ENCODE results near the gene ADTRP.

Gene ADTRP

GRCh38 chr6:11766589-11767450 is 11.8 kb downstream of the ADTRP start:
- TF ChIP-seq BACH2 (CRISPR knock-in tag; IDR thresholded peaks at IDR 0.05; ENCODE audit: borderline replicate concordance) (no peak), SNAI2 (CRISPR knock-in tag; IDR thresholded peaks at IDR 0.05) (peak; percentile 51; the same call in 1 of the 2 replicates), RARB (CRISPR knock-in tag; IDR thresholded peaks at IDR 0.05) (no peak), CSDC2 (CRISPR knock-in tag; IDR thresholded peaks at IDR 0.05) (no peak), ISL1 (CRISPR knock-in tag; IDR thresholded peaks at IDR 0.05) (peak; percentile 79)
- TF ChIP-seq, protein P1, sequence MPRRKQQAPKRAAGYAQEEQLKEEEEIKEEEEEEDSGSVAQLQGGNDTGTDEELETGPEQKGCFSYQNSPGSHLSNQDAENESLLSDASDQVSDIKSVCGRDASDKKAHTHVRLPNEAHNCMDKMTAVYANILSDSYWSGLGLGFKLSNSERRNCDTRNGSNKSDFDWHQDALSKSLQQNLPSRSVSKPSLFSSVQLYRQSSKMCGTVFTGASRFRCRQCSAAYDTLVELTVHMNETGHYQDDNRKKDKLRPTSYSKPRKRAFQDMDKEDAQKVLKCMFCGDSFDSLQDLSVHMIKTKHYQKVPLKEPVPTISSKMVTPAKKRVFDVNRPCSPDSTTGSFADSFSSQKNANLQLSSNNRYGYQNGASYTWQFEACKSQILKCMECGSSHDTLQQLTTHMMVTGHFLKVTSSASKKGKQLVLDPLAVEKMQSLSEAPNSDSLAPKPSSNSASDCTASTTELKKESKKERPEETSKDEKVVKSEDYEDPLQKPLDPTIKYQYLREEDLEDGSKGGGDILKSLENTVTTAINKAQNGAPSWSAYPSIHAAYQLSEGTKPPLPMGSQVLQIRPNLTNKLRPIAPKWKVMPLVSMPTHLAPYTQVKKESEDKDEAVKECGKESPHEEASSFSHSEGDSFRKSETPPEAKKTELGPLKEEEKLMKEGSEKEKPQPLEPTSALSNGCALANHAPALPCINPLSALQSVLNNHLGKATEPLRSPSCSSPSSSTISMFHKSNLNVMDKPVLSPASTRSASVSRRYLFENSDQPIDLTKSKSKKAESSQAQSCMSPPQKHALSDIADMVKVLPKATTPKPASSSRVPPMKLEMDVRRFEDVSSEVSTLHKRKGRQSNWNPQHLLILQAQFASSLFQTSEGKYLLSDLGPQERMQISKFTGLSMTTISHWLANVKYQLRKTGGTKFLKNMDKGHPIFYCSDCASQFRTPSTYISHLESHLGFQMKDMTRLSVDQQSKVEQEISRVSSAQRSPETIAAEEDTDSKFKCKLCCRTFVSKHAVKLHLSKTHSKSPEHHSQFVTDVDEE (CRISPR knock-in tag; IDR thresholded peaks at IDR 0.05), result no peak
- peak; percentile 86 for ATAC-seq

- TF ChIP-seq BACH2 (CRISPR knock-in tag; IDR thresholded peaks at IDR 0.05; ENCODE audit: borderline replicate concordance), result no peak
- TF ChIP-seq ZC3H10 (CRISPR knock-in tag; IDR thresholded peaks at IDR 0.05), result no peak
- no peak for TF ChIP-seq RARB (CRISPR knock-in tag; IDR thresholded peaks at IDR 0.05)
- TF ChIP-seq ARNTL (CRISPR knock-in tag; IDR thresholded peaks at IDR 0.05; ENCODE audit: borderline replicate concordance, low read depth), result no peak
- no peak for TF ChIP-seq CSDC2 (CRISPR knock-in tag; IDR thresholded peaks at IDR 0.05)
- no peak for TF ChIP-seq ZFP30 (CRISPR knock-in tag; IDR thresholded peaks at IDR 0.05)
- no peak for TF ChIP-seq ESRRG (CRISPR knock-in tag; IDR thresholded peaks at IDR 0.05)
- TF ChIP-seq, protein P1 (CRISPR knock-in tag; IDR thresholded peaks at IDR 0.05), result no peak
- no peak for TF ChIP-seq GLIS3 (CRISPR knock-in tag; IDR thresholded peaks at IDR 0.05)
- no peak for TF ChIP-seq PATZ1 (CRISPR knock-in tag; IDR thresholded peaks at IDR 0.05; ENCODE audit: borderline replicate concordance)
- TF ChIP-seq ZNF70 (CRISPR knock-in tag; IDR thresholded peaks at IDR 0.05), result no peak
- TF ChIP-seq PPARA (CRISPR knock-in tag; IDR thresholded peaks at IDR 0.05; ENCODE audit: borderline replicate concordance), result no peak
- TF ChIP-seq TOX (CRISPR knock-in tag; IDR thresholded peaks at IDR 0.05; ENCODE audit: borderline replicate concordance), result no peak
- peak; percentile 46 for ATAC-seq
These were observed 12.6 kb downstream of the ADTRP start for GRCh38 chr6:11766043-11766442.

DNA sequence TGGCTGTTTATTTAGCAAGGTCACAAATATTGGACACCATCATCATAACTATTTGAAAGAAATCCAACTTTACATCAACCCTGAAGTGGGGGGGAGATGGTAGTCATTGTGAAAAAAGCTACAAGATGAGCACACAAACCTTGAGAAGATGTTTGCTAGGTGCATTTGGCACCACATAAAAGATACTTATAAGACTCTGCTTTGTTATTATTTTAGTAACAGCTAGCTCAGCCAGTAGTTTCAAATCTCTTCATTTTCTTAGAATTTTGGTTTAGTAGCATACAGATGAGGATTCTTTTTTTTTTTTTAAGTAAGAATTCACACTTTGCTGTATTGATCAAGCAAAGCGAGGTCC is 14.4 kb downstream of the ADTRP start:
- no peak for ATAC-seq
- TF ChIP-seq ZFP30 (CRISPR knock-in tag; IDR thresholded peaks at IDR 0.05) (no peak), TCF4 (CRISPR knock-in tag; IDR thresholded peaks at IDR 0.05; ENCODE audit: borderline replicate concordance) (no peak), RARB (CRISPR knock-in tag; IDR thresholded peaks at IDR 0.05) (no peak), ZC3H10 (CRISPR knock-in tag; IDR thresholded peaks at IDR 0.05) (no peak), ZFP3 (CRISPR knock-in tag; IDR thresholded peaks at IDR 0.05) (no peak)
- TF ChIP-seq, protein P2, sequence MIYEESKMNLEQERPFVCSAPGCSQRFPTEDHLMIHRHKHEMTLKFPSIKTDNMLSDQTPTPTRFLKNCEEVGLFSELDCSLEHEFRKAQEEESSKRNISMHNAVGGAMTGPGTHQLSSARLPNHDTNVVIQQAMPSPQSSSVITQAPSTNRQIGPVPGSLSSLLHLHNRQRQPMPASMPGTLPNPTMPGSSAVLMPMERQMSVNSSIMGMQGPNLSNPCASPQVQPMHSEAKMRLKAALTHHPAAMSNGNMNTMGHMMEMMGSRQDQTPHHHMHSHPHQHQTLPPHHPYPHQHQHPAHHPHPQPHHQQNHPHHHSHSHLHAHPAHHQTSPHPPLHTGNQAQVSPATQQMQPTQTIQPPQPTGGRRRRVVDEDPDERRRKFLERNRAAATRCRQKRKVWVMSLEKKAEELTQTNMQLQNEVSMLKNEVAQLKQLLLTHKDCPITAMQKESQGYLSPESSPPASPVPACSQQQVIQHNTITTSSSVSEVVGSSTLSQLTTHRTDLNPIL (CRISPR knock-in tag; IDR thresholded peaks at IDR 0.05; ENCODE audit: low read depth), result no peak

Measured in SK-N-SH treated with all-trans-retinoic acid at 6 μM for 48 hours (cell line).